Osteocyte (in vitro differentiated cells): Measurements from ENCODE around the gene SNAP23. TPM values are rescaled to one million over a fixed set of nuclear protein-coding genes. Genes with fewer than 3 reads are reported as not detected.

Experiments used
- DNase-seq: peaks from one replicate; pipeline ENCODE4 v3.0.0; 2021; ENCODE audit warnings: mixed read lengths; ENCODE audit not compliant: unreplicated experiment; ENCODE audit errors: extremely low spot score
- H3K27ac Mint-ChIP-seq: one replicate; pipeline ENCODE4 v1.8.0; 2021; ENCODE audit warnings: mild to moderate bottlenecking, mixed read lengths; ENCODE audit not compliant: unreplicated experiment
- H3K27me3 Mint-ChIP-seq: one replicate; pipeline ENCODE4 v1.8.0; 2021; ENCODE audit warnings: mixed read lengths; ENCODE audit not compliant: unreplicated experiment
- H3K36me3 Mint-ChIP-seq: one replicate; pipeline ENCODE4 v1.8.0; 2021; ENCODE audit warnings: mixed read lengths; ENCODE audit not compliant: unreplicated experiment
- H3K4me1 Mint-ChIP-seq: one replicate; pipeline ENCODE4 v1.8.0; 2021; ENCODE audit warnings: mixed read lengths; ENCODE audit not compliant: unreplicated experiment
- H3K4me3 Mint-ChIP-seq: one replicate; pipeline ENCODE4 v1.8.0; 2021; ENCODE audit warnings: mild to moderate bottlenecking, moderate library complexity, mixed read lengths; ENCODE audit not compliant: unreplicated experiment
- H3K9me3 Mint-ChIP-seq: one replicate; pipeline ENCODE4 v1.8.0; 2021; ENCODE audit warnings: mixed read lengths; ENCODE audit not compliant: unreplicated experiment
- total RNA-seq: library from RNA; stranded (reverse); gene quantifications from 2 replicates; pipeline ENCODE4 v1.2.1, GENCODE V29; 2021
- TF ChIP-seq, protein P1 (sequence below): fragments of 200-600 bp; sonication (generic); IDR thresholded peaks from 2 replicates; pipeline ENCODE4 v1.5.0; 2021; ENCODE audit warnings: antibody characterized with exemption, mild to moderate bottlenecking, moderate library complexity

SNAP23 gene
- total RNA-seq, 1 donor from 2014 or later: 72.7 TPM

DNA sequence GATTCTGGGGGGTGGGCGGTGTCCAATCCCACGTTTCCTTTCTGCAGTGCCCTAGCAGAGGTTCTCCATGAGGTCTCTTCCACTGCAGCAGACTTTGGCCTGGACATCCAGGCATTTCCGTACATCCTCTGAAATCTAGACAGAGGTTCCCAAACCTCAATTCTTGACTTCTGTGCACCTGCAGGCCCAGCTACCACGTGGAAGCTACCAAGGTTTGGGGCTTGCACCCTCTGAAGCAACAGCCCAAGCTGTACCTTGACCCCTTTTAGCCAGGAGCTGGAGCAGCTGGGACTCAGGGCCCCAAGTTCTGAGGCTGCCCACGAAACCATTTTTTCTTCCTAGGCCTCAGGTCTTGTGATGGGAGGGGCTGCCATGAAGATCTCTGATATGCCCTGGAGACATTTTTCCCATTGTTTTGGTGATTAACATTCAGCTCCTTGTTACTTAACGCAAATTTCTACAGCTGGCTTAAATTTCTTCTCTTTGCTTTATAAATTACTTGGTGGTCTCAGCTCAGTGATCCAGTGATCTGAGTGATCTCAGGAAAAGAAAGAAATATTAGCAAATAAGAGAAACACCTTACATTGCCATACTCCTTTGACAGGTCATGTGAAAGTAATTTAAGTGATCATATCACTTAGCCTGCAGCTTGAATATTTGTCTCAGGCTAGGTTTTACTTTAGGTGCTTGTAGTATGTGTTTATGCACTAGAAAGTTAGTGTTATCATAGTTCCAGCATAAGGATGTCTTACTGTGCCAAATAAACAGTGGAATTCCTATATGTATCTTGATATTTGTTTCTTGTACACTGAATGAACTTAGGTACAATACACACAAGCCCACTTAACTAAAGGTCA, 3.0 kb downstream of the SNAP23 start:
- Mint-ChIP-seq H3K9me3 (no peaks in the 10 kb centered on the region), H3K4me1 (peaks cover 69% of the 10 kb centered on the region), H3K27ac (peak overlapping the region; percentile 85), H3K36me3 (peaks cover 3% of the 10 kb centered on the region), H3K4me3 (peak overlapping the region; percentile 40), H3K27me3 (no peaks in the 10 kb centered on the region)
- no peak for DNase-seq
- TF ChIP-seq, protein P1, sequence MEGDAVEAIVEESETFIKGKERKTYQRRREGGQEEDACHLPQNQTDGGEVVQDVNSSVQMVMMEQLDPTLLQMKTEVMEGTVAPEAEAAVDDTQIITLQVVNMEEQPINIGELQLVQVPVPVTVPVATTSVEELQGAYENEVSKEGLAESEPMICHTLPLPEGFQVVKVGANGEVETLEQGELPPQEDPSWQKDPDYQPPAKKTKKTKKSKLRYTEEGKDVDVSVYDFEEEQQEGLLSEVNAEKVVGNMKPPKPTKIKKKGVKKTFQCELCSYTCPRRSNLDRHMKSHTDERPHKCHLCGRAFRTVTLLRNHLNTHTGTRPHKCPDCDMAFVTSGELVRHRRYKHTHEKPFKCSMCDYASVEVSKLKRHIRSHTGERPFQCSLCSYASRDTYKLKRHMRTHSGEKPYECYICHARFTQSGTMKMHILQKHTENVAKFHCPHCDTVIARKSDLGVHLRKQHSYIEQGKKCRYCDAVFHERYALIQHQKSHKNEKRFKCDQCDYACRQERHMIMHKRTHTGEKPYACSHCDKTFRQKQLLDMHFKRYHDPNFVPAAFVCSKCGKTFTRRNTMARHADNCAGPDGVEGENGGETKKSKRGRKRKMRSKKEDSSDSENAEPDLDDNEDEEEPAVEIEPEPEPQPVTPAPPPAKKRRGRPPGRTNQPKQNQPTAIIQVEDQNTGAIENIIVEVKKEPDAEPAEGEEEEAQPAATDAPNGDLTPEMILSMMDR: no peak

DNA sequence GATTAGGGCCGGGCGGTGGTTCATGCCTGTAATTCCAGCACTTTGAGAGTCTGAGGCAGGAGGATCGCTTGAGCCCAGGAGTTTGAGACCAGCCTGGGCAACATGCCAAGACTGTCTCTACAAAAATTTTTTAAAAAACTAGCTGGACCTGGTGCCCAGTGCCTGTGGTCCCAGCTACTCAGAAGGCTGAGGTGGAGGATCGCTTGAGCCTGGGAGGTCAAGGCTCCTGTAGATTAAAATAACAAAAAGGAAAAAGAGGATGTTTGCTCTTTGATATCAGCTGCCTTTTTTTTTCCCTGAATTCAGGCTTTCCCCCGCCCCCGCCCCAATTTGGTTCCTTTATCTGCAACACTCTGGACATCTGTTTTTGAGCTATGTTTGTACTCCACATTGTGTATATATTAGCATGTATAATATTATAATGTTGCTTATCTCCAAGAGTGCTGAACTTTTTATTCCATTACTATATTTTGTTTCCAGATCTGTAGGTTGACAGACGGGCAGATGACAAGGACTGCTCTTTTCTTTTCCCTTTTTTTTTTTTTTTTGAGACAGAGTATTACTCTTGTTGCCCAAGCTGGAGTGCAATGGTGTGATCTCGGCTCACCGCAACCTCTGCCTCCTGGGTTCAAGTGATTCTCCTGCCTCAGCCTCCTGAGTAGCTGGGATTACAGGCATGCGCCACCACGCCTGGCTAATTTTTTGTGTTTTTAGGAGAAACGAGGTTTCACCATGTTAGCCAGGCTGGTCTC, 4.6 kb downstream of the SNAP23 start:
- Mint-ChIP-seq H3K27ac (peak overlapping the region; percentile 81), H3K36me3 (peaks cover 3% of the 10 kb centered on the region), H3K9me3 (no peaks in the 10 kb centered on the region), H3K27me3 (no peaks in the 10 kb centered on the region), H3K4me3 (no peak overlapping the region), H3K4me1 (peaks cover 61% of the 10 kb centered on the region)
- TF ChIP-seq, protein P1: no peak
- peak; percentile 64 for DNase-seq

DNA sequence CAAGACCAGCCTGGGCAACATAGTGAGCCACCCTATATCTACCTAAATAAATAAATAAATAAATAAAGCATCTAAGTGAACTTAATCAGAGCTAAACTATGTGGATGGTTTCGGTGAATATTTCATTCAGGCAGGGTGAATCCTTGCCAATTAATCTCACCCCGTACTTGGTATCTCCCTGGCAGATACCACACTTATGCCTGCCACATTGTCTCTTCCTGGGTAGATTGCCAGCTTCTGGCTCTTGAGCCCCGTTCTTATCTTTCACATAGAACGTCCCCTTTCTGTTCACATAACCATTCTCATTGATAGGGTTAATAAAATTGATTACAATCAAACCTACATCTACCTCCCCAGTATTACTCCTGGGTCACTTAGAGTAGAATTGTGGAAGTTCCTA, 7.0 kb downstream of the SNAP23 start:
- no peaks in the 10 kb centered on the region for H3K9me3 Mint-ChIP-seq
- DNase-seq: no peak
- TF ChIP-seq, protein P1: no peak
- peaks cover 47% of the 10 kb centered on the region for H3K4me1 Mint-ChIP-seq
- no peak overlapping the region for H3K27ac Mint-ChIP-seq
- H3K4me3 Mint-ChIP-seq: no peak overlapping the region
- peaks cover 3% of the 10 kb centered on the region for H3K36me3 Mint-ChIP-seq
- H3K27me3 Mint-ChIP-seq: no peaks in the 10 kb centered on the region

DNA sequence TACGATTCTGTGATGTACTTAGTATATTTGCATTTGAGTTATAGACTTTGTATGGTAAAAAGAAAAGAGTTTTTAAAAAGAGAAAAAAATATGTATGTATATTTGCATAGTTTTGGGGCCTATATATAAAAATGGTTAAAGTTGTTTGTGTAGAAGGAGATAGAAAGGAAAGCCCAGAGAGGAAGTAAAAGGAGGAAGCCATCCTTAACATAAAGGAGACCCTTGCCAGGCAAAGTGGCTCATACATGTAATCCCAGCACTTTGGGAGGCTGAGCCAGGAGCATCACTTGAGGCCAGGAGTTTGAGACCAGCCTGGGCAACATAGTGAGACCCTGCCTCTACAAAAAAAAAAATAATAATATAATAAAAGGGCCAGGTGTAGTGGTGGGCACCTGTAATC, 8.4 kb downstream of the SNAP23 start:
- Mint-ChIP-seq H3K27me3 (no peaks in the 10 kb centered on the region), H3K4me1 (peaks cover 38% of the 10 kb centered on the region), H3K9me3 (no peaks in the 10 kb centered on the region), H3K36me3 (peaks cover 3% of the 10 kb centered on the region), H3K4me3 (no peak overlapping the region), H3K27ac (no peak overlapping the region)
- TF ChIP-seq, protein P1: no peak
- no peak for DNase-seq

DNA sequence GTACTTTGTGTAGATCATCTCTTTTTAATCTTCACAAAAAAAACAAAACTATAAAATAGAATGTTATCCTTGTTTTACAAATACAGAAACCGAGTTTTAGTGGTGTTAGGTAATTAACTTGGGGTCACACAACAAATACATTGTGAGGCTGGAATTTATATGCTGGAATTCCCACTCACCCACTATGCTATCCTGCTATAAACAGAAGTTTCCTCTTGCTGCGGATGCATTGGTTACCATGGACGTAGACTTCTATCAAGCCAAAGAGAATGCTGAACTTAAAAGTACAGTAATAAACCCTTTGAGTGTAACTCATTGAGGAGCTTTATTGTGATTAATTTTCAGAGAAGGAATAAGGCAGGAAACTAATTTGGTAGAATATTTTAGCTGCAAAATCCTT, 9.2 kb downstream of the SNAP23 start:
- Mint-ChIP-seq H3K36me3 (no peaks in the 10 kb centered on the region), H3K27me3 (no peaks in the 10 kb centered on the region), H3K27ac (no peak overlapping the region), H3K4me1 (peaks cover 32% of the 10 kb centered on the region), H3K4me3 (no peak overlapping the region), H3K9me3 (no peaks in the 10 kb centered on the region)
- DNase-seq: no peak
- TF ChIP-seq, protein P1: no peak
